Esophagus squamous epithelium (tissue), 4 donors: ENCODE measurements around the gene CBFA2T2.

ENCODE experiments used
- POLR2A ChIP-seq, 4 donors: fragments of 450-650 bp; IDR thresholded peaks; one replicate each; pipeline ENCODE4 v1.6.1; 2017; ENCODE audit warnings: antibody characterized with exemption in 4 of 4, mild to moderate bottlenecking in 4 of 4, moderate library complexity in 3 of 4
- TF ChIP-seq, protein P1 (sequence below), 6 experiments: fragments of 450-650 bp in 4 of 6; fragments of 200-600 bp in 2 of 6; sonication (generic) in 2 of 6; IDR thresholded peaks; one replicate each; pipeline ENCODE4 v1.5.1; 2016 to 2019; ENCODE audit warnings: antibody characterized with exemption in 6 of 6, mild to moderate bottlenecking in 4 of 6, moderate library complexity in 4 of 6

DNA sequence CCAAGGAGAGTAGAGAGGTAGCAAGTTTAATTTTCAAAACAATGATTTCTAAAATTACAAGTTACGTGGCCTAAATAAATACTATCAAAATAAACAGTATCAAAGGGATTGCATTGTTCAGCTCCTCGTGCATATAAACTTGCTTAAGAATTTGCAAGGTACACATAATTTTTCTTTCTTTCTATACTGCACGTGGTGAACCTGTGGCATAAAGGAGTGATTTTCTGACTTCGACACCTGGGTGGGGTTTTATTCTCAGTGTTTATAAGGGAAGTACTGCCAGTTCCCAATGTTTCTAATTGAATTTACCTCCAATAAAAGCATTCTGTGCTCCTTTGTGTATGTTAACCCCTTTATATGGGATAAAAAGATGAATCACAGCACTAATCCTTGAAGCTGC lies 122.1 kb downstream of the CBFA2T2 start:
- TF ChIP-seq, protein P1, sequence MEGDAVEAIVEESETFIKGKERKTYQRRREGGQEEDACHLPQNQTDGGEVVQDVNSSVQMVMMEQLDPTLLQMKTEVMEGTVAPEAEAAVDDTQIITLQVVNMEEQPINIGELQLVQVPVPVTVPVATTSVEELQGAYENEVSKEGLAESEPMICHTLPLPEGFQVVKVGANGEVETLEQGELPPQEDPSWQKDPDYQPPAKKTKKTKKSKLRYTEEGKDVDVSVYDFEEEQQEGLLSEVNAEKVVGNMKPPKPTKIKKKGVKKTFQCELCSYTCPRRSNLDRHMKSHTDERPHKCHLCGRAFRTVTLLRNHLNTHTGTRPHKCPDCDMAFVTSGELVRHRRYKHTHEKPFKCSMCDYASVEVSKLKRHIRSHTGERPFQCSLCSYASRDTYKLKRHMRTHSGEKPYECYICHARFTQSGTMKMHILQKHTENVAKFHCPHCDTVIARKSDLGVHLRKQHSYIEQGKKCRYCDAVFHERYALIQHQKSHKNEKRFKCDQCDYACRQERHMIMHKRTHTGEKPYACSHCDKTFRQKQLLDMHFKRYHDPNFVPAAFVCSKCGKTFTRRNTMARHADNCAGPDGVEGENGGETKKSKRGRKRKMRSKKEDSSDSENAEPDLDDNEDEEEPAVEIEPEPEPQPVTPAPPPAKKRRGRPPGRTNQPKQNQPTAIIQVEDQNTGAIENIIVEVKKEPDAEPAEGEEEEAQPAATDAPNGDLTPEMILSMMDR (IDR thresholded peaks at IDR 0.05) = no peak
- no peak for TF ChIP-seq POLR2A (IDR thresholded peaks at IDR 0.05)
